ENCODE data around the gene TSNAXIP1. TPM values are rescaled to one million over a fixed set of nuclear protein-coding genes. Genes with fewer than 3 reads are reported as not detected.

TSNAXIP1 gene
- total RNA-seq, 1 donor from 2014 or later, result 2.1 TPM

Other genes starting within 250 kb of the TSNAXIP1 start
- gene CTCF, start 244.4 kb upstream of the TSNAXIP1 start, total RNA-seq, result 13.4 TPM
- gene CARMIL2, start 161.7 kb upstream of the TSNAXIP1 start, total RNA-seq, result 1.1 TPM
- gene ACD, start 146.6 kb upstream of the TSNAXIP1 start, total RNA-seq, result 5.0 TPM
- gene PARD6A, start 145.9 kb upstream of the TSNAXIP1 start, total RNA-seq, result 3.4 TPM
- 10.6 TPM for gene ENKD1, start 140.1 kb upstream of the TSNAXIP1 start, total RNA-seq
- gene C16orf86, start 140.1 kb upstream of the TSNAXIP1 start, total RNA-seq, result 5.5 TPM
- gene GFOD2, start 87.6 kb upstream of the TSNAXIP1 start, total RNA-seq, result 33.8 TPM
- 35.6 TPM for gene RANBP10, start 329 bp upstream of the TSNAXIP1 start, total RNA-seq
- gene THAP11, start 35.4 kb downstream of the TSNAXIP1 start, total RNA-seq, result 12.8 TPM
- 23.2 TPM for gene NUTF2, start 40.0 kb downstream of the TSNAXIP1 start, total RNA-seq
- 23.1 TPM for gene CENPT, start 40.8 kb downstream of the TSNAXIP1 start, total RNA-seq
- gene EDC4, start 66.2 kb downstream of the TSNAXIP1 start, total RNA-seq, result 22.1 TPM
- 0.88 TPM for gene NRN1L, start 78.0 kb downstream of the TSNAXIP1 start, total RNA-seq
- 18.2 TPM for gene PSKH1, start 86.4 kb downstream of the TSNAXIP1 start, total RNA-seq
- 0.73 TPM for gene CTRL, start 125.0 kb downstream of the TSNAXIP1 start, total RNA-seq
- gene PSMB10, start 130.0 kb downstream of the TSNAXIP1 start, total RNA-seq, result 21.7 TPM
- 172 TPM for gene LCAT, start 137.2 kb downstream of the TSNAXIP1 start, total RNA-seq
- gene SLC12A4, start 161.7 kb downstream of the TSNAXIP1 start, total RNA-seq, result 20.1 TPM
- not detected for gene DPEP3, start 173.6 kb downstream of the TSNAXIP1 start, total RNA-seq
- 1.0 TPM for gene DPEP2, start 192.6 kb downstream of the TSNAXIP1 start, total RNA-seq
- not detected for gene DPEP2NB, start 209.0 kb downstream of the TSNAXIP1 start, total RNA-seq
- 5.1 TPM for gene DDX28, start 216.3 kb downstream of the TSNAXIP1 start, total RNA-seq
- gene DUS2, start 216.4 kb downstream of the TSNAXIP1 start, total RNA-seq, result 7.6 TPM

Measured in left lobe of liver (tissue), 1 donor.